CD4-positive, alpha-beta T cell treated with Interferon gamma for 1 hour (primary cell): ENCODE measurements around the gene EIF4A2.
"Not testable (repeated sequence)": the region's sequence is repeated elsewhere in the genome, so short reads cannot be mapped to it uniquely, and the experiment has no call there.

Source experiments
- DNase-seq: peaks from one replicate; pipeline ENCODE4 v3.0.0-alpha.2; 2020

EIF4A2 gene

DNA sequence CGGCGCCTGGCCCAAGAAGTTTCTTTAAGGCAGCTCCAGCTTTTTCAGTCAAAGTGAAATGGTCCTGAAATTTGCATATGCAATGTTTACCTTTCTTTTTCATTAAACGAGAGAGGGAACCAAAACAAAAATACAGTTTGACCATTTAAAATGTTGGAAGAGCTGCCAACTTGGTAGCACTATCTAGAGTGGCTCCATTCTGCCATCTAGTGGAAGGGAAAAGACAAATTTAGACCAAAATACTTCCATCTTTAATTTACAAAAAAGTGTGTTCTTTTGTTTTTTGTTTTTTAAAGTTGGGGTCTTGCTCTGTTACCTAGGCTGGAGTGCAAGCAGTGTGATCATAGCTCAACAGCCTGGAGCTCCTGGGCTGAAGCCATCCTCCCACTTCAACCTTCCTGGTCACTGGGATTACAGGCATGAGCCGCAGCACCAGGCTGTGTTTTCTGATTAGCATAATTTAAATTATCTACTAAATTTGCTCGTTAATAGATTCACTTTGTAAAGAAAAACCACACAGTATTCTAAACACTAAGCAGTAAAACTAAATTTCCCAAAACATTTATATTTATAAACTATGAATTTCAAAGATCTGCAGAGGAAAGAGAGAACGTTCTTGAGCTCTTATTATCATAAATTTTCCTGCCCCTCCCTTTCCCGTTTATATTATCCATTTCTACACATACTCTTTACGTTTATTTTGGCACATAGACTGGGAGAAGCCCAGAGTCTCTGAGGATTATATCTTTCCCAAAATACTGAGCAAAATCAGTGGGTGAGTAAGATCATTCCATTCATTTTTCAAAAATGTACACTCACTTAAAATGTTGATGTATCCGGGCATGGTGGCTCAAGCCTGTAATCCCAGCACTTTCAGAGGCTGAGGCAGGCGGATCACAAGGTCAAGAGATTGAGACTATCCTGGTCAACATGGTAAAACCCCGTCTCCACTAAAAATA, 38.3 kb downstream of the EIF4A2 start:
- no peak for DNase-seq

DNA sequence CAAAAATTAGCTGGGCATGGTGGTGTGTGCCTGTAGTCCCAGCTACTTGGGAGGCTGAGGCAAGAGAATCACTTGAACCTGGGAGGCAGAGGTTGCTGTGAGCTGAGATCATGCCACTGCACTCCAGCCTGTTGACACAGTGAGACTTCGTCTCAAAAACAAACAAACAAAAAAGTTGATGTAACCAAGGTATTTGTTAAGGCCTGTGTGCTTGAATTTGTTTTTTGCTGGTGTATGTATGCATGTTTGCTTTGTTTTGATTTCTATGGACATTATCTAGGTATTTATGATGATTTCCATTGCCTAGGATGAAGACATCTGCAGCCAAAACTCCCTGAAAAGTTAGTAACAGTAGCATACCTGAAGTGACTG, 39.0 kb downstream of the EIF4A2 start:
- DNase-seq = not testable (repeated sequence)

DNA sequence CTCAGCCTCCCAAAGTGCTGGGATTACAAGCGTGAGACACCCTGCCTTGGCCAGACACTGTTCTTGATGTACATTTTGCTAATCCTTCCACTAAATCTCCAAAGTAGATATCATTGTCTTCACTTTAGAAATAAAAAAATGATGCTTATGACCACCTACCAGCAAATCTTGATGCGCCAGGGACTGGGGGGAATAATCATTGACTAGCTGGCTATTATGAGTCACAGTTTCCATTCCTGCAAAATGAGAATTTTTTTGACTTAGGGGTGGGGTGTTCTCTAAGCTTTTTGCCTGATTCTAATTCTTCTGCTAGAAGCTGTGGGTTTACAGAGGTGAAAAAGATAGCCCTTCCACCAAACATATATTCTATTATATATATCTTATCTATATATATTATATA, 40.0 kb downstream of the EIF4A2 start:
- DNase-seq = no peak

DNA sequence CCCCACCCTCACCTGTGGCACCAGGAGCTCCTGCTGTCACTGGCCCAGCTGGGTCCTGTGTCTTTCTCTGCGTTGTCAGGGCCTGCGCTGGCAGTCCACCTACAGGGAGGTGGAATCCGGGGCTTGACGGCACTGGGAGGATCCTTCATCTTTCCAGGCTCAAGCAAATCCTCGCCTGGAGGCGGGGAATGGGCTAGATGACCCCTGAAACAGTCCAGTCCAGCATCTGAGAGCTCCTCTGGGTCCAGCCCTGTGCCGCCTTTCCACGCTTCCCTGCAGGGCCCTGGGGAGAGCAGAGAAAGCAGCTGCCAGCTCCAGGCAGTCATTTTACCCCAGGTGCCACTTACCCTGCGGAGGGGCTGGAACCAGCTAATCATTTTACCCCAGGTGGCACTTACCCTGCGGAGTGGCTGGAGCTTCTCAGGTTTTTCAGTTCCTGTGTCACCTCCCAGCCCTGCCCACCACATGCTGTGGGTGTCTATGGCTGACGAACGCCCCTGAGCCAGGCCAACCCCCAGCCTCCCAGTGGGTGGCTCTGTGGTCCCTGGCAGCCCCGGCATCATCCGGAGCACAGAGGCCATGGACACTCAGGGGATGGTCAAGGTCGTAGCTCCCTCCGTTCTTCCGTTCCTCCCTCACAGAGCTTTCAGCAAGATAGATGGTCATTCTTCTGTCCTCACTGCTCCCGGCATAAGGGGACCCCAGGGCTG, 41.2 kb downstream of the EIF4A2 start:
- no peak for DNase-seq

DNA sequence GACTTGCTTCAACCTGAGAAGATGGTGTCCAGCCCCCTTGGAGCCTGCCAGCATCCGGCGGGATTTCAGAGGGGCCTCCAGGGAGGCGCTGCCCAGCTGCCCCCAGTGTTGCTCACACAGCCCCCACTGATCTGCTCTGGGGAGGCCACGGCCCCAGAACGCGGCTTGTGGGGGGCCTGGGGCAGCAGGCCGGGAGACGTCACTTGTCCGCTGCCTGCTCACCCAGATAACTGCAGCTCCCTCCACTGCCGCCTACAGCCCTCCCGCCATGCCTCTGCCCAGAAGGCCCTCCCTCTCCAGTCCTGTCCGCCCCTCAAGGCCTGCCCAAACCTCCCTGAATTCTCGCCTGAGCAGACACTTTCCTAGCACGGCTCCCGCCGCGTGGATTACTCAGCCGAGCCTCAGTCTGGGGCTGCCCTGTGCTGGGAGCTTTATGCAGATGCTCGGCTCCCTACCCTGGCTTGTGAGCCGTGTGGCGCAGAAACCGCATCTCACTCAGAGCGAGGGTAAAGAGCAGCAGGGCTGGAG, 42.0 kb downstream of the EIF4A2 start:
- no peak for DNase-seq

DNA sequence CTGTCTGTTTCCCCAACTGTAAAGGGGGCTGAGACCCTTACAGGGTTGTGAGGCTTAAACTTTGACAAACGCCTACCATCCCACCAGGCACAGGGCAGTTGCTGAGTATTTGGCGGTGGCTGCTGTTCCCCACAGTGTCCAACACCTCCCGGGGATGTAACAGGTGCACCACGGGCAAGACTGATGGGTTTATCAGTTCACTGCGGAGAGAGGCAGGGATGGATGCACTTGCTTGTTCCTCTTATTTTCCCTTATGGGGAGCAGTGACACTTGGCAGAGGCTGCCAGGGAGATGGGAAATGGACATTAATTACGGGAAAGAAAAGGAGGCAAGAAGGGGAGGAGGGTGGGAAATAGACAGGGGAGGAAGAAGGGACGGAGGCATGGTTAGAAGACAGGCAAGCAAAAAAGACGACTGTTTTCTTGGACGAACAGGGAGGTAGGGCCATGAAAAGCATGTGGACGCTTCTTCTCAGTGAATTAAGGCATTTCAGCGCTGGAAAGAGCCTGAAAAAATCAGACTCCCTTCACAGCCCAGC, 42.6 kb downstream of the EIF4A2 start:
- no peak for DNase-seq

DNA sequence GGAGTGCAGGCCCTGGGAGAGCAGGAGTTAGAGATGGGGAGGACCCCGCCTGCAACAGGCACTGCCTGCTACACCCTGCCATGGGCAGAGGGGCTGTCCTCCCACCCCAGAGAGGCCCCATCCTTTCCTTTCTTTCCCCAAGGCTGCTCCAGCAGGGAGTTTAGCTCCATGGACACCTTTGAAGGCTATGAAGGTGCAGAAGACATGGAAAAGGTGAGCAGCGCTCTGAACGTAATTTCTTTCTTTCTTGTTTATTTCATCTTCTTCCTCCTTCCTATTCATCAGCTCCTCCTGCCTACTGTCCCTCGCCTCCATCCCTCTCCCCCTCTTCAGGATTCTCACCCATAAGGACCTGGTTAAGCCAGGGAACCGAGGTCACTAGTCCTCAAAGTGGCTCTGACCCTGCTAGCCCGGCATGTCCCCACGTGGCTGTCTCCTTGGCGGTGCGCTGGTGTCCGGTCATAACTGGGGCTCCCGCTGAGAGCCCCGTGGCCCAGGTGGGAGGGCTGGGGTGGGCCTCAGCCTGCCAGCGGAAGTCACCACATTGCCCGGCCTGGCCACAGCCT, 43.1 kb downstream of the EIF4A2 start:
- no peak for DNase-seq

DNA sequence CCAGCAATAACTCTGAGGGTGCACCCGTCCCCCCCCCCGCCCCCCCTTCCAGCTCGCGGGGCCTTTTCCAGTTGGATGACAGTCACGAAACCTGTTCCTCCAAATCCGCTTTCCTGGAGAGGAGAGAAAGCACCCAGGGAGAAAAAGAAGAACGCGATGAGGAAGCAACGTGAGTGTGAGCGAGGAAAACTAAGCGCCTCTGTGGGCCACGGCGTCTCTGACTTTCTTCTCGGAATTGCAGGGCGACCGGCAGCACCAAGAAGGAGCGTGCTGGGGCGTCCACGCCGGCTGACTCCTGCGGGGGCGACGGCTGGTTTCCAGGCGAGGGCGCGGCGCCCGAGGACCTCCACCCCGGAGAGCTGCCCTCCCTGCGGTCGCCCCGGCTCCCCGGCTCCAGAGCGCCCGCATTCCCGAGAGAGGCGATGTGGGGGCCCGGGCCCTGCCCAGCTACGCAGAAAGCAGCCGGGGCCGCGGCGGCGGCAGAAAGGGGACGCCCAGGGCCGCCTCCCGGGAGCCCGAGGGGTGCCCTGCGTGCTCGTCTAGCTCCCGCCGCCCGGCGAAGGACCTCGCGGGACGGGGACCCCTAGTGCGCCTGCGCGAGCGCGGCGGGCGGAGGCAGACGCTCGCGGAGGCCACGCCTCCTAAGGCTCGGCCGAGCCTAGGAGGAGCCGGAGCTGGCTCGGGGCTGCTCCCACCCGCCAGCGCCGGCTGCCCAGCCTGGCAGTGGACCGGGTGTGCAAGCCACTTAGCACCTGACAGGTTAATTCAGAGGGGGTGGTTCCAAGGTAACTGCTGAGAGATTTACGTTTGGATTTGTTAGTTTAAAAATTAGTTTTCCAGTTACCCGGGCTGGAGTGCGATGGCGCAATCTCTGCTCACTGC, 43.8 kb downstream of the EIF4A2 start:
- DNase-seq = peak; percentile 88

DNA sequence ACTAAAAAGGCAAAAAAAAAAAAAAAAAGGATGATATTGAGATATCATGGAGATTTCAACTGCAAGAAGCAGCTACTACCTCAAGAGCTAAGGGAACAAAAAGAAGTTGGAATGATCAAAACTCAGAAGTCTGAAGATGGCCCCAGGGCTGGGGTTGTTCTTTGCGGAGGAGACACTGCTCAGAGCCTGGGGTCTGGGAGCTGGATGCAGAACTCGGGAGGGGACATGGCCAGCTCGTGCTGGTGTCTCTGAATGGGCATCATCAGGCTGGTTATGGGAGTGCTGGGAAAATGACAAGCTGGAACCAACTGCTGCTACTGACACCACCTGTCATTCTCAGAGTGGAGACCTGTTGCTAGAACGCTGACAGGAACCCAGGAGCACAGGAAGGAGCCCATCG, 45.0 kb downstream of the EIF4A2 start:
- no peak for DNase-seq

DNA sequence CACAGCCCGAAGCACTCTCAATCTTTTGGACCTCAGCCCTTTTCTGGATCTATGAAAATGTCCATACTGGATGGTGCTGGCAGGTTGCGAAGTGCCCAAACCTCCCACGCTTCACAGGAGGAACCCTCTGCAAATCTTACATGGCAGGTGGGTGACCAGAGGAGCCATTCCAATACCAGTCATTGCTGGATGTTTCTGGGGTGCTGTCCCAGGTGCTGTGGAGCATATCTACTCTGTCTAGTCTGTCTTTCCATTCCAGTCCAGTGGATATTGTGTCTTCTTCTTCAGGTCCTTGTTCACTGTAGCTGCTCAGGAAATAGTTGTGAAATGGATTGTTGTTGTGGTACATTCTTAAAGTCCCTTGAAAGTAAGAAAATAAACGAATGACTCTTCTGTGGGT, 48.4 kb downstream of the EIF4A2 start:
- no peak for DNase-seq

DNA sequence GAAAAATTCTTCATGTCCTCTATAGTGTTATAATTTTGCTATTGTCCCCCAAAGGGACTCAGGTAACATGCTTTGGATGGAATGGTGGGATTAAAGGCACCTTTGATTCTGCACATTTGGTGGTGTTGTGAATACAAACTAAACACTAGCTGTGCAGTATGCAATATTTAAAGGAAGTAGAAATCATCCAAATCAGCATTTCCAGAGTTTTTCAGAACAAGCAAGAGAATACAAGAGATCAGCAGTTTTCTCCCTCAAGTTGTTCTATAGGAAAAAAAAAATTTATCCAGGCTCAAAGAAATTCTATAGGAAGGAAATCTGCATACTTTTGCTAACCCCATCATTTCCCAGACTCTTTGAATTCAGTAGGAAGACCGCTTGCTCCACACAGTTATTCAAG, 48.9 kb downstream of the EIF4A2 start:
- DNase-seq = no peak
